ENCODE results near the gene ZNHIT6.

The ZNHIT6 gene

DNA sequence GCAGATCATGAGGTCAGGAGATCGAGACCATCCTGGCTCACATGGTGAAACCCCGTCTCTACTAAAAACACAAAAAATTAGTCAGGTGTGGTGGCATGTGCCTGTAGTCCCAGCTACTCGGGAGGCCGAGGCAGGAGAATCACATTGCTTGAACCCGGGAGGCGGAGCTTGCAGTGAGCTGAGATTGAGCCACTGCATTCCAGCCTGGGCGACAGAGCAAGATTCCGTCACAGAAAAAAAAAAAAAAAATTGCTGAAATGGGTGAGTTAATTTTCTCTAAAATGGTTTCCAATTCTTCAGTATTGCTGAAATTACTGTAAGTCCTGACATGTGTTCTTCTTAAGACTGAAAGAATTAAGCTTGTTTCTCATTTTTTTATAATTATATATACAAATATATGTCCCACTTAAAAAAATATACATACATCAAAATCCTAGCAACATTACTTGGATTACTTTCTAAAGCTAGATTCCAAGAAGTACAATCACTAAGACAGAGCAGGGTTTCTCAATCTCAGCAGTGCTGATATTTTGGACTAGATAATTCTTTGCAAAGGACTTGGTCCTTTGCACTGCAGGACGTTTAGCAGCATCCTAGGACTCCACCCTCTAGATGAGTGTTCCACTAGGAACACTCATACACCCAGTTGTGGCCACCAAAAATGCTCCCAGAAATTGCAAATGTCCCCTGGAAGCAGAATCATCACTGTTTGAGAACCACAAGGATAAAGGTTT is 24.8 kb downstream of the ZNHIT6 start:
- TF ChIP-seq CTCF (conservative IDR thresholded peaks at IDR 0.05) = no peak
- no peak overlapping the region for H3K27ac ChIP-seq

DNA sequence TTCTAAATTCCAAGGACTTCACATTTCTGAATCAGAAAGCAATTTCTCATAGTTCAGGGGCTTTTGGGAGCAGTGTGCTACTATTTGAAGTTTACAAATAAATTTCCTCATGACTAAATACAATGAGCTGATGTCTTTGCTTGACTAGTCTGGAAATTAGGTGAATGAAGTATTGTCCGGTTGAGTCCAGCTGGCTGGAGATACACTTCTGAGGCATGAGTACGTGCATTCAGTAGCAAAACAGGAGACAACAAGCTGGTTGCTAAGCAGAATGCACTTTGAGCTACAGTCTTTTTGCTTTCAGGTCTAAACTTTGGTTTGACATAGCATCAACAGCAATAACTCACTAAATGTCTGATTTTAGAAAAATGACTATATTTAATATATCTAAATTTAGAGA is 27.1 kb downstream of the ZNHIT6 start:
- H3K27ac ChIP-seq = no peak overlapping the region
- TF ChIP-seq CTCF (conservative IDR thresholded peaks at IDR 0.05) = no peak

DNA sequence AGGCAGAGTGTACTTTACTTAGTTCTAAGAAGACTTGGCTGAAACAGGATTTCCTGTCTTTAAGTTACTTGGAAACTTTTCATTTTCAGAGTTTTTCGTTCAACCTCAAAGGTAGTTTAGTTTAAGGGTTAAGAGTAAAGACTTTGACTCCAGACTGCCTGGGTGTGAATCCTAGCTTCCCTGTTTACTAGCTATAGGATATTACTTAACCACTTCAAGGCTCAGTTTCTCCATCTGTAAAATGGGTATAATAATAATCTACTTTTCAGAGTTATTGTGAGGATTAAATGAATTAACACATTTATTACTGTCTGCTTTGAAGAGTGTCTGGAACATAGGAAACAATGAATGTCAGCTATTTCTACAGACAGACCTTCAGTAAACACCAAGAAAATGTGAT is 30.0 kb downstream of the ZNHIT6 start:
- no peak overlapping the region for H3K27ac ChIP-seq
- no peak for TF ChIP-seq CTCF (conservative IDR thresholded peaks at IDR 0.05)

DNA sequence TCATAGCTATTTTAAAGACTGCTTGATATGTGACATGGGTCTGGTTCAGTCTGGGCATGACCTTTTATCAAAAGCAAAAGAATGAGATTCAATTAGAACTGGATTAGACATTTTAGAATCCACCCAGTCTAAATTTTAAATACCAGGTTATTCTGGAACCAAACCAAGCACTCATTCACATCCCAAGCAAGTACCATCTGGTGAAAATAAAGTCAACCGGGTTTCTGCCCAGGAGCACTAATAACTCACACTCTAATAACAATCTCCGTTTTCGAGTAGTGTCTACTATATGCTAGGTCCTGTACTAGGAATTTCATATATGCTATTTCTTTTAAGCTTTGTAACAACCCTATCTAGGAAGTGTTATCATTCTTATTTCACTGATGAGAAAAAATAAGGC is 30.6 kb downstream of the ZNHIT6 start:
- TF ChIP-seq CTCF (conservative IDR thresholded peaks at IDR 0.05) = no peak
- H3K27ac ChIP-seq = no peak overlapping the region

DNA sequence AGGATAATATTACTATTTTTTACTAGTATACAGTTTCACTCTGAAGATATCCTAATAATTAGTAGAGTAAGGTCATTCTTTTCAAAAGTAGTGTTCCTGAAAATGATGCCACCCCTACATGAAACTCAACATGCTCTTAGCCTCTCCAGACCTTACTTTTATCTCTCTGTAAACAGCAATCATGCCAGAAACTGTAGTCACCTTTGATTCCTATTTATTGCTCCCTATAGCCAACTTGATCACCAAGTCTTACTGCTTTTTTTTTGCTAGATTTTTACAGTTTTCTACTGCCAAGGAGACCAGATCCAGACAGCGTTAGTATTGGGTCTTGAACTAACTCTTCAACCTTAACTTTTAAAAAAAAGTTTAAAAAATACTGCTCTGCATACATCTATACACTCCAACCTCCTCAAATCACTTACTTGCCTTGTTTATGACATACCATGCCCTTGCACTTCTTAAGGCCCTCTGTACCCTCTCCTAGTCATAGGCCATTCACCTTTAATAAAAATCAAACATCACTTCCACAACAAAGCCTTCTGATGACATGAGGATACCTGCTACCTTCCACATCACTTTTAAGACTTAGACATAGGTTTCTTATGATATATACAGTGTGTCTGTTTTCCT is 36.1 kb downstream of the ZNHIT6 start:
- H3K27ac ChIP-seq = no peak overlapping the region
- TF ChIP-seq CTCF (conservative IDR thresholded peaks at IDR 0.05) = no peak

- no peak for TF ChIP-seq CTCF (conservative IDR thresholded peaks at IDR 0.05)
- no peak overlapping the region for H3K27ac ChIP-seq
Measured at GRCh38 chr1:85665932-85666331, 42.3 kb downstream of the ZNHIT6 start.

DNA sequence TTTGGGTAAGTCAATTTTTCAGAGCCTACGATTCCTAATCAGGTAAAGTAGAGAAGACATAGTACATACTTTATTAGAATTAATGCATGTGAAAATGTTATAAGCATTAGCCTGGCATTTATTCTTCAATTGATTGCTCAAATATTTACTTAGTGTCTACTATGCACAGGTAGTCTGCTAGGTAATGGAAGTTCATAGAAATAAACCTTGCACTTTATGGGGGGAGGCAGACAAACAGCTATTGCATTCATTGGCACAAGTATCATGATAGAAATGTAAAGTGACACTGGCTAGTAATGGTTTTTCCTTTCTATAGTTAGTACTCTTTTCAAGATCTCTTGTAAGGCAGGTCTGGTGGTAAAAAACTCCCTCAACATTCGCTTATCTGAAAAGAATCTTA is 44.9 kb downstream of the ZNHIT6 start:
- no peak overlapping the region for H3K27ac ChIP-seq
- TF ChIP-seq CTCF (conservative IDR thresholded peaks at IDR 0.05) = no peak

Data from VCaP (cell line).